GM18517 (cell line): ENCODE results near the gene SLC19A1.

Experiments
- ATAC-seq: cut with Tn5 transposase; IDR thresholded peaks from one replicate; pipeline ENCODE4 v1.9.1; 2021; ENCODE audit warnings: mild to moderate bottlenecking, moderate library complexity; ENCODE audit not compliant: unreplicated experiment

The SLC19A1 gene

GRCh38 chr21:45472445-45473365, 69.5 kb downstream of the SLC19A1 start:
- no peak for ATAC-seq

- no peak for ATAC-seq
These were observed 70.6 kb downstream of the SLC19A1 start for GRCh38 chr21:45471525-45472221.

DNA sequence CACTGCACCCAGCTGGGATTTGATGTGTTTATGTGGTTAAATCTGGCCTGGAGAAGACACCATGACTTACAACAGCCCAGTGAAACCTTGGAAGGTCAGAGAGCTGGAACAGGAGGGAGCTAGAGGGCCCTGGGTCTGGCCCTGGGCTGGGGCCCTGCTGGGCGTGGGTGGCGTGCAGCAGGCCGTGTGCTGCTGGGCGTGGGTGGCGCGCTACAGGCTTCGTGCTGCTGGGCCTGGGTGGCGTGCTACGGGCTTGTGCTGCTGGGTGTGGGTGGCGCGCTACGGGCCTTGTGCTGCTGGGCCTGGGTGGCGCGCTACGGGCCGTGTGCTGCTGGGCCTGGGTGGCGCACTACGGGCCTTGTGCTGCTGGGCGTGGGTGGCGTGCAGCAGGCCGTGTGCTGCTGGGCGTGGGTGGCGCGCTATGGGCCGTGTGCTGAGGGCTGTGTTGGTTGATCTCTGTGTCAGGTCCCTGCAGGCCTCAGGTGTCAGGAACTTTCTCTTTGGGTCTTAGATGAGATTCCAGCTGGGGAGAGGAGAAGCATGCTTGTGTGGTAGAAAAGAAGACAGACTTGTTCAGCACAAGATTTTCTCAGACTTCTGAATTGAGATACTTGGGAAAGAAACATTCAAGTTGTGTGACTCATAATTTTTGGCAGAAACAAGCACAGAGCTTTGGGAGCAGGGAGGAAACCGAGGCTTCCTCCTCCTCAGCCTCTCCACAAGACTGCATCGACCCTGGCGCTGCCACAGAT, 71.3 kb downstream of the SLC19A1 start:
- ATAC-seq: no peak

DNA sequence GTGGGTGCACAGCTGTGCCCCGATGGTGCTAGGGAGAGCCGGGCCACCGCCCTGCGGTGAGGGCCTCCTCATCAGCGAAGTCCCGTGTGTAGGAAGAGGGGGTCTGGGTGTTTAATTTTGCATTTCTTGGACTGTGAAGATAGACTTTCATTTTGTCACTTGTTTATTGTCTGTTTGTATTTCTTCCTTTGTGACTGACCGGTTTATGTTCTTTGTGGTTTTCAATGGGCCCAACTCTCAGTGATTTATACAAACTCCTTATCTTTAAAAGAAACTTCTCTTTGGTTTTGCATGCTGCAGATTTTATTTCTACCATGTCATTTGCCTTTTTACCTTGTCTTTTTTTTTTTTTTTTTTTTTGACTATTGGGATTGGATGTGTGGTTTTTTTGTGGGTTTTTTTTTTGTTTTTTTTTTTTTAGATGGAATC, 72.1 kb downstream of the SLC19A1 start:
- ATAC-seq: no peak

- no peak for ATAC-seq
These were observed 72.8 kb downstream of the SLC19A1 start for GRCh38 chr21:45469273-45470086.

DNA sequence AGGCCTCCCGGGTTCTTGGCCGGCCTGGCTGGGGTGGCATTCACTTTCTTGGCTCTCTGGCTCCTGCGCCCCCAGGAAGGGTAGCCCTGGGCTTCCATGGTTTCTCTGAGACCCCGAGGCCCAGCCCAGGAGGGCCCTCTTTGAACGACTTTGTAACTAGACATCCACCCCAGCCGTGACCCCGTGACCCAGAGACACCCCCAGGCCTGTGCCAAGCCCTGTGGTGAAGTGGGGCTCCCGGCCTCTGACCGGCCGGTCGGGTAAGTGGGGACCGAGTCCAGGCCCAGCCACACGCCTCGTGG, 73.3 kb downstream of the SLC19A1 start:
- ATAC-seq: no peak

GRCh38 chr21:45468051-45468970, 73.9 kb downstream of the SLC19A1 start:
- ATAC-seq: no peak

GRCh38 chr21:45467221-45467779, 74.9 kb downstream of the SLC19A1 start:
- ATAC-seq: no peak

DNA sequence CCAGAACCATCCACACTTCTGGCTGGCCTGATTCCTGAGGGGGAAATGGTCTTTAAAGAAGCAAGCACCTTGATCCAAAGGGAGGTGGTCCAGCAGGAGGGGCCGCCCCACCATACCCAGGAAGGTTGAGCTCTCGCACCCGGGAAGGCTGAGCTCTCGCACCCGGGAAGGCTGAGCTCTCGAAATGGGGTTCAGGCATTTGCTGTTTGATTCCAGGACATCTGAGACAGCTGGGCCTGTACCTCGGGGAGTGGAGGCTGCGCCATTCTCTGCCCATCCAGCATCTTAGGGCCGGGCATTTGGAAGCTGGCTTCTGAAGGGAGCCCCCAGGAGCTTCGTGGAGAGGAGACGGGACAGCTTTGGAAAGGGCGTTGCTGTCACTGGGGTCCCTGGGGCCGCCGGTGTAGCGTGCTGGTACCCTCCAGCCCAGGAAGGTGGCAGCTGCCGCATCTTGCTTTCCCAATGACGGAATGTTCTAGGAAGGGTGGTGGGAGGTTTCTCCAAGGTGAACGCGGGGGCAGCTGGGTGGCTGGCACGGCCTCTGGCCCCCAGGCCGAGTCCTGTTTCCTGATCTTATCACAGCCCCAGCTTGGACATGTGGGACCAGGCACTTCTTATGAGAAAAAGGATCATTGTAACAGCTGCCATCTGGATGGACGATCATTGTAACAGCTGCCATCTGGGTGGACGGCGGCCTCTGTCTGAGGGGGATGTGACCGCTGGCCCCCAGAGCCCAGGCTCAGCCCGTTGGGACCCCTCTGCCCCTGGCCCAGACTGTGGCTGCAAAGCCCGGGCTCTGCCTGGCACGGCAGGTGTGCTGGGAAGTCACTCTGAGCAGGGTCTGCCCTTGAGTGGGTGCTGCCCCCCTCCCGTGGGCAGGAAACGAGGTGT, 75.7 kb downstream of the SLC19A1 start:
- no peak for ATAC-seq

DNA sequence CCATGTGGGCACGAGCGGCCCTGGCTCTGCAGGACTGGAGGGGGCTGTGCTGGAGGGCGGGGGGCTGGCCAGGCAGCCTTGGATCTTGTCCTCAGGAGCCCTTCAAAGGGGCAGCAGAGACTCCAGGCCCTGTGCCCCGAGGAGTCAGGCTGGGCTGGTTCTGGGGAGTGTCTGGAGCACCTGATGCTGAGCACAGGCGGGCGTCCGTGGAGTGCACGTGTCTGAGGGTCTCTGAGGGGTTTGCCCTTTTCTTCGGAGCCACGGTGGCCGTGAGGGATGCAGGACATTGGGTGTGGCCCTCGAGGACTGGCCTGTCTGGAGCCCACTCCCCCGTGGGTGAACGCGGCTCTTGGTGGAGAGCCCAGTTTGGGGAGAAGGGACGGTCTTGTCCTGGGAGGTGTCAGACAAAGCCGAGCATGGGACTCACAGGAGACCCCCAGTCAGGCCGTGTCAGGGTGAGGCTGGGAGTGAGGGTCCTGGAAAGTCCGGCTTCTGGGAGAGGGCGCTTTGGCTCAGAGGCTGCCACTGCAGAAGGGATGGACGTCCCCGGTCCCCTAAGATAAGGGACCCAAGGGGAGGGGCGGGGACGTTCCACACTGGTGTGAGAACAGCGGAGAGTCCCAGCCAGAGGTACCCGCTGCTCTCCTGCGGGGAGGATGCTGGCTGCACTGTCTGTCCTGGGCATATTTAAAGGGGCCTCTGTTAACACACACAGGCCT, 76.5 kb downstream of the SLC19A1 start:
- no peak for ATAC-seq

DNA sequence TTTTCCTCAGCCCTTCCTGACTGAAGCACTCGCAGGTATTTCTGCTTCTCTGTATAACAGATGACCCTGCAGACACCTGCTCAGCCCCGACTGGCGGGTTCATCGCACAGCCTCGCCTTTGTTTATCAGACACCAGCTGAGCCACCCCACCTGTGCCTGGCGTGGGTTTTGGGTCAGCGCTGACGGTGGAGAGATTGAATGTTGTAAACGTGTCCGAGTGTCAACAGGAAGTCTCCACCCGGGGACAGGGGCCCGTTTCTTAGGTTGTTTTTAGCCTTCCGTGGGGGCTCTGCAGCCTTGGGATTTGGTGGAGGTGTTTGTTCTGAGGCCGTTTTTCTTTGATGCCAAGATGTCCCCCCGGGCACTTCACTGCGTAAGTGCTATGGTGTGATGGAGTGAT, 77.1 kb downstream of the SLC19A1 start:
- no peak for ATAC-seq

DNA sequence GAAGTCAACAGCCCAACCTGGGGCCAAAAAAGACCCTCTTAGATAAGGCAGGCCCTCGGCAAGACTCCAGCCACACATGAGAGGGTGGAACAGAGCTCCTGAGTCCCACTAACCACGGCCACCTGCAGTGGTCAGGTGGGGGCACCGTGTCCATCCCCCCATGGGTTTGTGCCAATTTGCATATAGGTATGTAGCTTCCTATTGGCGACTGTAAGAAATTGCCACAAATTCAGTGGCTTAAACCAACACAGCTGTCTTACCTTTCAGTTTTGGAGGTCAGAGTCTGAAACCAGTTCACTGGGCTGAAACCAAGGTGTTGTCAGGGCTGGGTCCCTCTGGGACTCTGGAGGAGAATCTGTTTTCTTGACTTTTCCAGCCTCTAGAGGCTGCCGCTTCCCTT, 77.9 kb downstream of the SLC19A1 start:
- no peak for ATAC-seq

GRCh38 chr21:45463871-45464270, 78.4 kb downstream of the SLC19A1 start:
- ATAC-seq: no peak

GRCh38 chr21:45461806-45462341, 80.4 kb downstream of the SLC19A1 start:
- no peak for ATAC-seq

DNA sequence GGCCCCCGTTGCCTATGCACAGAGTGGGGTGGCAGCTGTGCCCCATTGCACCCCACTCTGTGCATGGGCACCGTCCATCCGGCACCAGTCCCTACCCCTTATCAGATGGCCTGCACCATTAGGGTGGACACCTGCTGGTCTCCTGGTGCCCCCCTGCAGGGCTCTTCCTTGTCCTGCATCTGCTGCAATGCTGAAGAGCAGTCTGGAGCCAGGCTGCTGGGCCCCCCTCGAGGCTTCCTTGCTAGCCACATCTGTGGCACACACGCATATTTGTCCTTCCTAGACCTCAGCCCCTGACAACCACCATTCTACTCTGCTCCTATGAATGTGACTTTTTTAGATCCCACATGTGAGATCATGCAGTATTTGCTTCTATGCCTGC, 80.9 kb downstream of the SLC19A1 start:
- ATAC-seq: no peak

GRCh38 chr21:45460611-45461368, 81.5 kb downstream of the SLC19A1 start:
- ATAC-seq: no peak
